HG03196 (cell line): ENCODE measurements around the gene FIBCD1.
"Not testable (repeated sequence)": the region's sequence is repeated elsewhere in the genome, so short reads cannot be mapped to it uniquely, and the experiment has no call there.

Source experiments
- ATAC-seq: cut with Tn5 transposase; IDR thresholded peaks from one replicate; pipeline ENCODE4 v1.9.1; 2021; ENCODE audit not compliant: unreplicated experiment

Gene FIBCD1

GRCh38 chr9:130910670-130911069, 28.4 kb downstream of the FIBCD1 start:
- ATAC-seq, result not testable (repeated sequence)

DNA sequence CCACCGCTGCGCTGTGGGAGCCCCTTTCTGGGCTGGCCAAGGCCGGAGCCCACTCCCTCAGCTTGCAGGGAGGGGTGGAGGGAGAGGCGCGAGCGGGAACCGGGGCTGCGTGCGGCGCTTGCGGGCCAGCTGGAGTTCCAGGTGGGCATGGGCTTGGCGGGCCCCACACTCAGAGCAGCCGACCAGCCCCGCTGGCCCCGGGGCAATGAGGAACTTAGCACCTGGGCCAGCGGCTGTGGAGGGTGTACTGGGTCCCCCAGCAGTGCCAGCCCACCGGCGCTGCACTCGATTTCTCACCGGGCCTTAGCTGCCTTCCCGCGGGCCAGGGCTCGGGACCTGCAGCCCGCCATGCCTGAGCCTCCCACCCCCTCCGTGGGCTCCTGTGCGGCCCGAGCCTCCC, 29.0 kb downstream of the FIBCD1 start:
- not testable (repeated sequence) for ATAC-seq

DNA sequence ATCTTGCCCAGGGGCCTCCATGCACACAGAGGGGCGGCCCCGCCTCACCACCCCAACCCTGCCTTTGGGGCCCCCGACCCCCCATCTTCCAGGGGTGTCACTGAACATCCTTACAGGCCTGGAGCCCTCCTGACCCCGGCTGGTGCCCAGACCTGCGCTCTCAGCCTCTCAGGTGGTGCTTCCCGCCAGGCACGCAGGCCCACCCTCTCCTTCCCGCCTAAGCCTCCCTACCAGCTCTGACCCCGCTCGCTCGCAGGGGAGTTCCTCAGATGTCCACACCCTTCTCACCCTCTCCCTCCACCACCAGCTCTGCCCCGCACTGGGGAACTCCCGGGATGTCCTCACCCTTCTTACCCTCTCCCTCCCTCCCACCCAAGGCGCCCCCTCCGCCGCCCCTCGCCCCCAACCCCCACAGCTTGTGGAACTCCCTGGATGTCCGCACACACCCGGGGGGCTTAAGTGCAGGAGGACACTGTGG, 30.1 kb downstream of the FIBCD1 start:
- no peak for ATAC-seq

GRCh38 chr9:130908146-130908877, 30.7 kb downstream of the FIBCD1 start:
- ATAC-seq, result no peak

DNA sequence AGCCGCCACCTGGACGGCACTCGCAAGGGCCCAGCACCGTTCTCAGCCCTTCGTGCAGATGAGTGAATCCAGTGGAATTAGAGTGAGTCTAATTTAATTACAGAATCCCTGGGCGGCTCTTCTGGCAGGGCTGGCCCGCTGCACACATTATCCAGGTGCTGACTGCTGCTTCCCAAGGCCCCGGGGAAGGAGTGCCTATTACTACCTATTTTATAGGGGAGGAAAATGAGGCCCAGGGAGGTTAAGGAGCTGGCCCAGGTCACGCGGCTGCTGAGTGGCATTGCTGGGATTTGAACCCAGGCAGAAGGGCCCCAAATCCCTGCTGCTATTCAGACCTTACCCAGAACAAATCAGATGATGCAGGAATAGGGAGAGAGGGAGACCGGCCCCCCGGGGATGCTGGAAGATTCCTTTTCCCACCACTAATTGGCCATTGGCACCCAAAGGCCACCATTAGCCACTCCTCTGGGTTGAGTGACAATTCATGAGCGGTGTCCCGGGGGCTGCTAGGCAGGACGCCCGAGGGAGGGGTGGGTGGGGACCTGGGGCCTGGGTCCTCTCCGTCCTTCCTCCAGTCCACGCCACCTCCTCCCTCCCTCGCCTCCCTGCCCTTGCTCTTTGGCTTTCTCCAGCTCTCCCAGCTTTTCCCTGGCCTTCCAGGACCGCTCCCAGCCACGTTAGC, 32.2 kb downstream of the FIBCD1 start:
- ATAC-seq, result no peak

GRCh38 chr9:130905902-130906734, 32.9 kb downstream of the FIBCD1 start:
- no peak for ATAC-seq

GRCh38 chr9:130905125-130905901, 33.7 kb downstream of the FIBCD1 start:
- no peak for ATAC-seq

DNA sequence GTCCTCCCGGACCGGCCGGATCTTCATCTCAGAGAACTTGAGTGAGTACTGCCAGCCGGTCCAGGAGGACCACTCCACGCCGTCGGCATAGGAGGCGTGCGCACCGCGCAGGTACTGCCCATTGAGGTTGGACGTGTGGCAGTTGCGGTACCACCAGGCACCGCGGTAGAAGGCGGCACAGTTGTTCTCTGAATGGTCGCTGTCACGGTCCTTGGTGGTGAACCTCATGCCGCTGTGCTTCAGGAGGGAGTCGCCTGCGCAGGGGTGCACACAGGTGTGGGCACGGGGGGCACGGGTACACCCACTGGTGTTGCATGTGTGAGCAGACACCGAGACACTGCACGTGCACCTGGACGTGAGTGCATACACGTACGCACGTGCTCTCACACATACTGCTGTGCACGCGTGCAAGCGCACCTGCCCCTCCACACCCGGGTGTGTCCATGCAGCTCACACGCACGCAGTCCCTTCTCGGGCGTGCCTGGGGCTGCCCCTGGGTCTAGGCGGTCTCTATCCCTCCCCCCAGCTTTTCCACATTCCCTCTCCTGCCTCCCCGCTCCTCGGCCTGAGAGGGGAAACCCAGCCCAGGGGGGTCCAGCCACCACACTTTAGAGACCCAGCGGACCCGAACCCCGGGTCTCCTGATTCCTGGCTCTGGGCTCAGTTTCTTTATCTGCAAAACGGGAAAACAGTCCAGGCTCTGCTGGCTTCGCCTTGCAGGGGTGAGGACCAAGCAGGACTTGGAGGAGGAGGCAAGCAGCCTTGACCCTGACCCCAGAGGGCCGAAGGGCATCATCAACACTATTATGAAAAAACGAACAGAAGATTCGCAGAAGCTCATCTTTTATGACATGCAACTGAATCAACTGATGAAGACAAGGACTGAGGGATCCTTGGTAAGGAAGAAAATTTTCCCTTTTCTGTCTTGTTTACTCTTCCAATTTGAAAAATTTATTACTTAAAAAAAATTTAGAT, 34.7 kb downstream of the FIBCD1 start:
- ATAC-seq, result no peak

DNA sequence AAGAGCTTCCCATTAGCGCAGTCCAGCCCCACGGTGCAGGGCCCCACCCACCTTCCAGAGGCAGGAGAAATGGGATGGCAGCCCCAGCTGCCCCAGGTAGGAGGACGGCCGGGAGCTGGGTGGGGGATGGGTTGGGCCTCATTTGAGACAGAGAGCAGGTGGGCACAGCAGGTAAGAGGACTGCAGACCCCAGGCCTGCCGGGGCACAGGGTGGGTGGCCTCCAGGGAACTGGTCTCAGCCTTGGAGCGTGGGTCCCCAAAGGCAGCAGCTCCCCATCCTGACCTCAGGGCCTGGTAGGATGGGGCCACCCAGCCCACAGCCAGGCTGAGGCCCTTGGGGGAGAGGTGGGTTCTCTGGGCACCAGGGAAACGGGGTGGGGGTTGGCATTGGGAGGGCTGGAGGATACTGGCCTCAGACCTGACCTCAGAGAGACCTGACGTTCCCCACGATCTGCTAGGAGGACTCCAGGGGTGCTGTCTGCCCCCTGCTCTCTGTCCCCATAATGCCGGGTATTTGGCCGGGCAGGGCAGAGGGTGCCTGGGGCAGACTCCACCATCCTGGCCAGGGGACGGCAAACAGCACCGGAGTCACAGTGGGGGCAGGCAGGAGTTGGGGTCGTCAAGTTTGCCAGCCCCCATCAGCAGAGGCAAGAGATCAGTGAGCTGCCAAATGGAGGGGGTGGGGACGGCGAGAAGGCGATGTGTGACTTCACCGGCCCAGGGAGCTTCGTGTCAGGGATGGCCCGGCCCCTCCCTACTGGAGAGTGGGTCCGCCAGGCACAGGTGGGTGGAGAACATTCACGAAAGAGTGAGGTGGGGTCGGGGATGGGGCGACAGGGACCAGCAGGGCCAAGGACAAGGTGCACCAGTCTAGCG, 35.6 kb downstream of the FIBCD1 start:
- ATAC-seq, result no peak

GRCh38 chr9:130902204-130903185, 36.6 kb downstream of the FIBCD1 start:
- ATAC-seq, result no peak

- no peak for ATAC-seq
Observed at GRCh38 chr9:130901498-130902203, 37.4 kb downstream of the FIBCD1 start.

- no peak for ATAC-seq
Observed at GRCh38 chr9:130900701-130901497, 38.1 kb downstream of the FIBCD1 start.

DNA sequence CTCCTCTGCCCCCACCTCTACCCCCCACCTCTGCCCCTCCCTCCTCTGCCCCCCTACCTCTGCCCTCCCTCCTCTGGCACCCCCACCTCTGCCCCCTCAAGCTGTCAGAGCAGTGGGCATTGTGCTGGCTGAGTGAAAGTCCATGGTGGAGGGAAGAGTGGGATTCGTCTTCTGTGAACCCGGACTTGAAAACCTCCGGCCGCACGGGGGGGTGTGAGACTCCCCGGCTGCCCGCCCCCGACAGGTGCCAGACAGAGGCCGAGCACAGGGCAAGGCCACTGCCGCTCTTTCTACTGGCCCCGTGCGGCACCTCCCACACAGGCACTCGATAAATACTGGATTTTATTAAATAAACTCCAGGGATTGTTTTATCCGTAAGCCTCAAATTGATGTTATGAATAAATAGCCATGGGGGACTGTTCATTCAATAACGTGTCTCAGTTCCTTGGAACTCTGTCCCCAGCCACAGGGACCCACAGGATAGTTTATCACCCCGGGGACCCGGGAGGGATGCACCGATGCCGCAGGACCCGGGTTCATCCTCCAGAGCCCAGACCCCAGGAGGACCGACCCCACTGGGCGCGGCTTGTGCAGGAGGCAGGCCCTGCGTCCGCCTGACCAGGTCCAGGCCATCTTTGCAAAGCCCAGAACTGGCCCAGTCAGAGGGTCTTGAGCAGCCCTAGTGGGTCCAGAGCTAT, 39.8 kb downstream of the FIBCD1 start:
- ATAC-seq, result no peak

GRCh38 chr9:130898552-130898852, 40.5 kb downstream of the FIBCD1 start:
- no peak for ATAC-seq

GRCh38 chr9:130897848-130898551, 41.0 kb downstream of the FIBCD1 start:
- ATAC-seq, result no peak
